GM12878 (cell line): Measurements from ENCODE around the gene CNIH1. TPM values are rescaled to one million over a fixed set of nuclear protein-coding genes. Genes with fewer than 3 reads are reported as not detected.

Experiments used
- ATAC-seq: fragments of 200-7000 bp; cut with Tn5 transposase; 3 replicates; pipeline ENCODE4 v1.9.1; 2020; ENCODE audit warnings: mild to moderate bottlenecking, moderate library complexity
- BruUV-seq: library from RNA; stranded (reverse); fragments of 400-500 nt; replicated peaks from 2 replicates; lab custom pipeline; 2021; lab: Mats Ljungman, UMichigan
- CTCF ChIA-PET: fragments of 300-600 bp; sonication (Branson Sonifier 250); formaldehyde crosslinking; extraction: SDS; loops from one replicate; lab custom pipeline; 2021; ENCODE audit warnings: inconsistent platforms; lab: Yijun Ruan, JAX
- POLR2A ChIA-PET: fragments of 350-600 bp; formaldehyde crosslinking; extraction: SDS; loops from one replicate; lab custom pipeline; 2021; ENCODE audit warnings: inconsistent platforms; lab: Charles Lee
- RAD21 ChIA-PET: fragments of 300-600 bp; sonication (Branson Sonifier 250); formaldehyde crosslinking; loops from one replicate; lab custom pipeline; 2023; ENCODE audit warnings: antibody characterized with exemption; ENCODE audit not compliant: unreplicated experiment; lab: Charles Lee
- SMC1A ChIA-PET: fragments of 300-600 bp; sonication (Branson Sonifier 250); formaldehyde crosslinking; loops from one replicate; lab custom pipeline; 2023; ENCODE audit not compliant: unreplicated experiment, uncharacterized antibody; lab: Charles Lee
- DNase-seq: peaks from one replicate; pipeline ENCODE4 v3.0.0-alpha.2; 2011; ENCODE audit warnings: low read depth, low spot score
- FAIRE-seq: peaks from 3 replicates; lab custom pipeline; 2011; peaks lifted over from hg19 to GRCh38; lab: Jason Lieb, UNC
- H2AFZ ChIP-seq: 2 replicates; pipeline ENCODE4 v1.6.0; 2011; ENCODE audit warnings: low read depth, low read length, control low read depth; ENCODE audit not compliant: control insufficient read depth
- H3K27ac ChIP-seq: 2 replicates; pipeline ENCODE4 v1.5.1; 2011; ENCODE audit warnings: control low read depth; ENCODE audit not compliant: control insufficient read depth, insufficient read depth
- H3K27me3 ChIP-seq, 2 experiments: replicated peaks in 1 of 2; 2 replicates each; pipeline versions ENCODE4 v1.6.0 to v1.6.1; 2011; ENCODE audit warnings: low read length in 1 of 2; ENCODE audit not compliant: control insufficient read depth in 2 of 2, insufficient read depth in 2 of 2
- H3K36me3 ChIP-seq, 2 experiments: 2 replicates each; pipeline ENCODE4 v1.5.1; 2011; ENCODE audit warnings: low read length in 1 of 2; ENCODE audit not compliant: control insufficient read depth in 2 of 2, insufficient read depth in 2 of 2
- H3K4me1 ChIP-seq: 2 replicates; pipeline ENCODE4 v1.6.1; 2011; ENCODE audit warnings: mild to moderate bottlenecking, low read length, moderate library complexity, mixed read lengths; ENCODE audit not compliant: control insufficient read depth, insufficient read depth
- H3K4me2 ChIP-seq: 2 replicates; pipeline ENCODE4 v1.6.0; 2011; ENCODE audit warnings: control low read depth; ENCODE audit not compliant: control insufficient read depth, insufficient read depth
- H3K4me3 ChIP-seq: fragments of 200-600 bp; sonication (generic); 2 replicates; pipeline ENCODE4 v1.5.1; 2016
- H3K79me2 ChIP-seq: 2 replicates; pipeline ENCODE4 v1.6.0; 2011; ENCODE audit warnings: low read length; ENCODE audit not compliant: control insufficient read depth, insufficient read depth
- H3K9ac ChIP-seq: 2 replicates; pipeline ENCODE4 v1.8.0; 2011; ENCODE audit warnings: low read length, control low read depth, mixed read lengths; ENCODE audit not compliant: control insufficient read depth, insufficient read depth
- H3K9me3 ChIP-seq: replicated peaks from 3 replicates; pipeline ENCODE4 v1.5.1; 2011; ENCODE audit warnings: mild to moderate bottlenecking, low read length; ENCODE audit not compliant: control insufficient read depth, insufficient read depth
- H4K20me1 ChIP-seq: 2 replicates; pipeline ENCODE4 v1.6.0; 2011; ENCODE audit not compliant: control insufficient read depth, insufficient read depth
- CBFB ChIP-seq: IDR thresholded peaks from 2 replicates; pipeline ENCODE4 v1.6.1; 2016; ENCODE audit warnings: antibody characterized with exemption, low read depth
- EGR1 ChIP-seq, 2 experiments: IDR thresholded peaks; 1 replicate in 1 of 2; 2 replicates in 1 of 2; pipeline ENCODE4 v1.6.1; 2011 to 2012; ENCODE audit warnings: low read depth in 2 of 2, low read length in 2 of 2, borderline replicate concordance in 1 of 2, mild to moderate bottlenecking in 1 of 2, moderate library complexity in 1 of 2
- ETV6 ChIP-seq, 2 experiments: fragments of 450-650 bp in 1 of 2; IDR thresholded peaks in 1 of 2; conservative IDR thresholded peaks in 1 of 2; 2 replicates each; pipeline ENCODE4 v1.6.1; 2014; ENCODE audit warnings: antibody characterized with exemption in 1 of 2, borderline replicate concordance in 1 of 2, low read depth in 1 of 2, mild to moderate bottlenecking in 1 of 2, moderate library complexity in 1 of 2
- FOXK2 ChIP-seq: fragments of 450-650 bp; IDR thresholded peaks from 2 replicates; pipeline ENCODE4 v1.6.1; 2017; ENCODE audit warnings: mild to moderate bottlenecking, moderate library complexity
- MTA2 ChIP-seq: fragments of 450-650 bp; IDR thresholded peaks from 2 replicates; pipeline ENCODE4 v1.6.1; 2016; ENCODE audit warnings: low read depth, mild to moderate bottlenecking, moderate library complexity
- POLR2A ChIP-seq: IDR thresholded peaks from 2 replicates; pipeline ENCODE4 v1.6.1; 2011; ENCODE audit warnings: low read depth, mild to moderate bottlenecking, low read length
- POU2F2 ChIP-seq: IDR thresholded peaks from 3 replicates; pipeline ENCODE4 v1.6.1; 2011; ENCODE audit warnings: low read depth, mild to moderate bottlenecking, low read length, borderline replicate concordance
- SP1 ChIP-seq: IDR thresholded peaks from one replicate; pipeline ENCODE4 v1.6.1; 2011; ENCODE audit warnings: low read depth, low read length
- SREBF2 ChIP-seq: IDR thresholded peaks from 2 replicates; pipeline ENCODE4 v1.6.1; 2012; ENCODE audit warnings: mild to moderate bottlenecking, low read length
- TCF3 ChIP-seq: IDR thresholded peaks from 2 replicates; pipeline ENCODE4 v1.6.1; 2012; ENCODE audit warnings: low read depth, mild to moderate bottlenecking, low read length, borderline replicate concordance; ENCODE audit not compliant: insufficient read depth
- ZNF24 ChIP-seq: fragments of 450-650 bp; IDR thresholded peaks from 2 replicates; pipeline ENCODE4 v1.6.1; 2017; ENCODE audit warnings: antibody characterized with exemption, mild to moderate bottlenecking
- ZNF274 ChIP-seq: IDR thresholded peaks from one replicate; pipeline ENCODE4 v1.8.0; 2011; ENCODE audit not compliant: insufficient read length, insufficient read depth
- WGBS: methylation state at CpG from one replicate; pipeline ENCODE4 v1.1.6; 2016; ENCODE audit warnings: low lambda C conversion rate; ENCODE audit not compliant: insufficient replicate concordance, insufficient coverage; ENCODE audit errors: missing lambda C conversion rate; 5-methylcytosine and 5-hydroxymethylcytosine counted together
- in situ Hi-C: fragments of 300-500 bp; cut with MboI; formaldehyde crosslinking; loops from 9 replicates; pipeline ENCODE4 v1.14.3; 2018; ENCODE audit warnings: mixed read lengths
- intact Hi-C: fragments of 100-400 bp; cut with micrococcal nuclease; formaldehyde crosslinking; loops from one replicate; pipeline ENCODE4 v1.14.2; 2022; ENCODE audit not compliant: unreplicated experiment
- polyA plus RNA-seq, 11 experiments: library from polyadenylated mRNA; depleted of rRNA in 4 of 11; unstranded in 6 of 11; stranded (reverse) in 5 of 11; fragments of >200 nt; fragmentation: Nextera tagmentation in 4 of 11; fragmentation: Illumina TruSeq in 1 of 11; extraction: Ambion mirVana in 4 of 11; extraction: Trizol in 1 of 11; gene quantifications; 1 replicate in 1 of 11; 2 replicates in 10 of 11; pipeline versions ENCODE4 v1.2.1 to v1.2.3, GENCODE V29; 2011 to 2016; ENCODE audit warnings: inconsistent platforms in 2 of 11, missing spikeins in 2 of 11, low read depth in 1 of 11
- total RNA-seq, 4 experiments: library from RNA; depleted of rRNA in 3 of 4; stranded (reverse); fragments of >200 nt in 3 of 4; fragmentation: Illumina TruSeq in 1 of 4; extraction: Trizol in 1 of 4; gene quantifications; 2 replicates each; pipeline versions ENCODE4 v1.2.1 to v1.2.3, GENCODE V29; 2013 to 2021
- TF ChIP-seq, protein P1 (sequence below): IDR thresholded peaks from 2 replicates; pipeline ENCODE4 v1.6.1; 2011; ENCODE audit warnings: low read depth, mild to moderate bottlenecking, low read length, moderate library complexity, borderline replicate concordance; ENCODE audit errors: extremely low read depth
- TF ChIP-seq, protein P2 (sequence below): fragments of 150-350 bp; IDR thresholded peaks from 2 replicates; pipeline ENCODE4 v1.6.1; 2016; ENCODE audit warnings: low read depth, low read length

CNIH1 gene
- total and polyA plus RNA-seq, 10 of the 15 experiments (the other 5 are each of a cell fraction or from before 2014, with no cell fraction given) = 48.9 to 274 (median 110) TPM

DNA sequence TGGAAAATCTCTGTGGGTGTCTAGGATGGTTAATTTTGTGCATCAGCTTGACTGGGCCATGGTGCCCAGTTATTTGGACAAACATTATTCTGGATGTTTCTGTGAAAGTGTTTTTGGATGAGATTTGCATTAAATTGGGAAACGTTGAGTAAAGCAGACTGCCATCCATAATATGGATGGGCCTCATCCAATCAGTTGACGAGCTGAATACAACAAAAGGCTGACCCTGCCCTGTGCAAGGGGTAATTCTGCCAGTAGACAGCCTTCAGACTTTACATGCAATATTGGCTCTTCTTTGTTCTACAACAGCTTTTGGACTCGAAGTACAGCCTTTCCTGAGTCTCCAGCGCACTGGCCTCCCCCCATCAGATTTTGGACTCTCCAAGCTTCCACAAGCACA lies 45.9 kb downstream of the CNIH1 start:
- CTCF ChIA-PET = interaction anchor here (0.8 to 1.2 kb wide), 2 partner anchors 20 to 381 kb away, joined by 3 read pairs; no protein-coding TSS in a partner anchor
- TF ChIP-seq ZNF24 (no peak), ETV6 (conservative IDR thresholded peaks at IDR 0.05 in 1 of 2, IDR thresholded peaks at IDR 0.05 in 1 of 2; ENCODE audit: borderline replicate concordance in 1 of 2, low read depth in 1 of 2) (no peak), ZNF274 (no peak), SREBF2 (no peak), POU2F2 (no peak), EGR1 (IDR thresholded peaks at IDR 0.05; ENCODE audit: borderline replicate concordance in 1 of 2, low read depth in 2 of 2, low read length in 2 of 2) (no peak), CBFB (no peak), MTA2 (no peak), FOXK2 (no peak), POLR2A (no peak), TCF3 (no peak), SP1 (no peak)
- TF ChIP-seq, protein P1, sequence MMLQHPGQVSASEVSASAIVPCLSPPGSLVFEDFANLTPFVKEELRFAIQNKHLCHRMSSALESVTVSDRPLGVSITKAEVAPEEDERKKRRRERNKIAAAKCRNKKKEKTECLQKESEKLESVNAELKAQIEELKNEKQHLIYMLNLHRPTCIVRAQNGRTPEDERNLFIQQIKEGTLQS = no peak
- TF ChIP-seq, protein P2, sequence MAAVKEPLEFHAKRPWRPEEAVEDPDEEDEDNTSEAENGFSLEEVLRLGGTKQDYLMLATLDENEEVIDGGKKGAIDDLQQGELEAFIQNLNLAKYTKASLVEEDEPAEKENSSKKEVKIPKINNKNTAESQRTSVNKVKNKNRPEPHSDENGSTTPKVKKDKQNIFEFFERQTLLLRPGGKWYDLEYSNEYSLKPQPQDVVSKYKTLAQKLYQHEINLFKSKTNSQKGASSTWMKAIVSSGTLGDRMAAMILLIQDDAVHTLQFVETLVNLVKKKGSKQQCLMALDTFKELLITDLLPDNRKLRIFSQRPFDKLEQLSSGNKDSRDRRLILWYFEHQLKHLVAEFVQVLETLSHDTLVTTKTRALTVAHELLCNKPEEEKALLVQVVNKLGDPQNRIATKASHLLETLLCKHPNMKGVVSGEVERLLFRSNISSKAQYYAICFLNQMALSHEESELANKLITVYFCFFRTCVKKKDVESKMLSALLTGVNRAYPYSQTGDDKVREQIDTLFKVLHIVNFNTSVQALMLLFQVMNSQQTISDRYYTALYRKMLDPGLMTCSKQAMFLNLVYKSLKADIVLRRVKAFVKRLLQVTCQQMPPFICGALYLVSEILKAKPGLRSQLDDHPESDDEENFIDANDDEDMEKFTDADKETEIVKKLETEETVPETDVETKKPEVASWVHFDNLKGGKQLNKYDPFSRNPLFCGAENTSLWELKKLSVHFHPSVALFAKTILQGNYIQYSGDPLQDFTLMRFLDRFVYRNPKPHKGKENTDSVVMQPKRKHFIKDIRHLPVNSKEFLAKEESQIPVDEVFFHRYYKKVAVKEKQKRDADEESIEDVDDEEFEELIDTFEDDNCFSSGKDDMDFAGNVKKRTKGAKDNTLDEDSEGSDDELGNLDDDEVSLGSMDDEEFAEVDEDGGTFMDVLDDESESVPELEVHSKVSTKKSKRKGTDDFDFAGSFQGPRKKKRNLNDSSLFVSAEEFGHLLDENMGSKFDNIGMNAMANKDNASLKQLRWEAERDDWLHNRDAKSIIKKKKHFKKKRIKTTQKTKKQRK = no peak
- TF ChIP-seq, all 136 proteins: peak for 0
- FAIRE-seq = no peak

More for the DNA sequence above, 45.9 kb downstream of the CNIH1 start:
- DNase-seq = no peak
- intact Hi-C loops = loop anchor here (5.0 kb wide), 2 partner anchors 42 to 92 kb away; partner anchors contain the start of gene GMFB
- no TSS peak for BruUV-seq
- WGBS = 64% methylated on average over 4 of the region's 4 CpGs
- Histone ChIP-seq H3K4me2 (no peak overlapping the region), H4K20me1 (no peaks in the 10 kb centered on the region), H3K27me3 (no peaks in the 10 kb centered on the region), H2AFZ (no peak overlapping the region), H3K9ac (no peak overlapping the region), H3K4me1 (no peaks in the 10 kb centered on the region), H3K36me3 (no peaks in the 10 kb centered on the region), H3K4me3 (no peak overlapping the region), H3K79me2 (peaks cover 17% of the 10 kb centered on the region), H3K27ac (no peak overlapping the region), H3K9me3 (no peaks in the 10 kb centered on the region)
- in situ Hi-C loops = no loop called here
- ChIA-PET SMC1A (interaction anchor here (0.6 to 3.6 kb wide), 2 partner anchors 40 to 177 kb away, joined by 3 to 21 read pairs; no protein-coding TSS in a partner anchor), POLR2A (interaction anchor here (1.1 kb wide), 1 partner anchor 128 kb away, joined by 3 read pairs; no protein-coding TSS in a partner anchor), RAD21 (interaction anchor here (4.1 kb wide), 1 partner anchor 92 kb away, joined by 16 read pairs; no protein-coding TSS in a partner anchor)
- no peak for ATAC-seq
